GM23338 (cell line): ENCODE measurements around the gene PLEKHH3. TPM values are rescaled to one million over a fixed set of nuclear protein-coding genes. Genes with fewer than 3 reads are reported as not detected.

Experiments used
- ATAC-seq: fragments of 200-7000 bp; cut with Tn5 transposase; 3 replicates; pipeline ENCODE4 v1.9.1; 2020
- DNase-seq: peaks from one replicate; pipeline ENCODE4 v3.0.0-alpha.2; 2015; ENCODE audit warnings: low spot score
- H2AFZ ChIP-seq: fragments of 200-600 bp; sonication (generic); 2 replicates; pipeline ENCODE4 v1.8.0; 2016; ENCODE audit warnings: antibody characterized with exemption, mild to moderate bottlenecking, moderate library complexity
- H3F3A ChIP-seq: fragments of 200-600 bp; sonication (generic); replicated peaks from 2 replicates; pipeline ENCODE4 v1.8.0; 2017; ENCODE audit warnings: antibody characterized with exemption, mixed run types, low read depth
- H3K27ac ChIP-seq: fragments of 200-600 bp; sonication (generic); 2 replicates; pipeline ENCODE4 v1.6.1; 2016; ENCODE audit warnings: low read depth
- H3K27me3 ChIP-seq: fragments of 200-600 bp; sonication (generic); 2 replicates; pipeline ENCODE4 v1.8.0; 2016; ENCODE audit warnings: mild to moderate bottlenecking, mixed run types, moderate library complexity; ENCODE audit not compliant: insufficient read depth
- H3K36me3 ChIP-seq: fragments of 200-600 bp; sonication (generic); 2 replicates; pipeline ENCODE4 v1.8.0; 2016; ENCODE audit warnings: mild to moderate bottlenecking; ENCODE audit not compliant: insufficient read depth
- H3K4me1 ChIP-seq: fragments of 200-600 bp; sonication (generic); 2 replicates; pipeline ENCODE4 v1.8.0; 2016; ENCODE audit warnings: mild to moderate bottlenecking, moderate library complexity; ENCODE audit not compliant: insufficient read depth
- H3K4me2 ChIP-seq: fragments of 200-600 bp; sonication (generic); 2 replicates; pipeline ENCODE4 v1.7.1; 2017; ENCODE audit warnings: mixed run types
- H3K4me3 ChIP-seq: fragments of 200-600 bp; sonication (generic); 2 replicates; pipeline ENCODE4 v1.6.1; 2016; ENCODE audit warnings: mixed run types
- H3K79me2 ChIP-seq: fragments of 200-600 bp; sonication (generic); replicated peaks from 2 replicates; pipeline ENCODE4 v1.8.0; 2017; ENCODE audit warnings: mild to moderate bottlenecking; ENCODE audit not compliant: insufficient read depth
- H3K9me2 ChIP-seq: fragments of 200-600 bp; sonication (generic); 2 replicates; pipeline ENCODE4 v1.8.0; 2017; ENCODE audit not compliant: insufficient read depth
- H4K20me1 ChIP-seq: fragments of 200-600 bp; sonication (generic); replicated peaks from 2 replicates; pipeline ENCODE4 v1.8.0; 2017; ENCODE audit warnings: mild to moderate bottlenecking; ENCODE audit not compliant: insufficient read depth
- H3K27ac Mint-ChIP-seq: 2 replicates; pipeline ENCODE4 v1.8.0; 2020; ENCODE audit warnings: inconsistent platforms, mild to moderate bottlenecking, moderate library complexity, mixed read lengths
- H3K27me3 Mint-ChIP-seq: 3 replicates; pipeline ENCODE4 v1.8.0; 2022; ENCODE audit warnings: low read depth, mild to moderate bottlenecking, moderate library complexity, mixed read lengths, inconsistent platforms; ENCODE audit not compliant: insufficient read depth, poor library complexity
- H3K36me3 Mint-ChIP-seq: 3 replicates; pipeline ENCODE4 v1.8.0; 2021; ENCODE audit warnings: low read depth, mild to moderate bottlenecking, inconsistent platforms, moderate library complexity, mixed read lengths
- H3K4me1 Mint-ChIP-seq: 3 replicates; pipeline ENCODE4 v1.8.0; 2020; ENCODE audit warnings: mild to moderate bottlenecking, inconsistent platforms, mixed read lengths
- H3K4me3 Mint-ChIP-seq: 3 replicates; pipeline ENCODE4 v1.8.0; 2021; ENCODE audit warnings: moderate library complexity, mild to moderate bottlenecking, inconsistent platforms, mixed read lengths
- H3K9me3 Mint-ChIP-seq: 3 replicates; pipeline ENCODE4 v1.8.0; 2020; ENCODE audit warnings: moderate library complexity, mild to moderate bottlenecking, inconsistent platforms, mixed read lengths
- CREB1 ChIP-seq: fragments of 250-450 bp; sonication (Bioruptor Pico); IDR thresholded peaks from 2 replicates; pipeline ENCODE4 v1.5.0; 2020; ENCODE audit warnings: low read depth, mild to moderate bottlenecking, moderate library complexity
- EZH2 ChIP-seq: fragments of 200-600 bp; sonication (generic); IDR thresholded peaks from one replicate; pipeline ENCODE4 v1.8.0; 2017; ENCODE audit warnings: antibody characterized with exemption, mild to moderate bottlenecking, low read depth; ENCODE audit not compliant: unreplicated experiment
- EZH2phosphoT487 ChIP-seq: fragments of 200-600 bp; sonication (generic); IDR thresholded peaks from one replicate; pipeline ENCODE4 v1.8.1; 2018; ENCODE audit warnings: antibody characterized with exemption; ENCODE audit not compliant: unreplicated experiment
- JUNB ChIP-seq: IDR thresholded peaks from one replicate; pipeline ENCODE4 v1.6.1; 2016; ENCODE audit warnings: antibody characterized with exemption; ENCODE audit not compliant: unreplicated experiment
- NANOG ChIP-seq: IDR thresholded peaks from 2 replicates; pipeline ENCODE4 v1.6.1; 2016; ENCODE audit warnings: antibody characterized with exemption, borderline replicate concordance
- POLR2AphosphoS5 ChIP-seq: IDR thresholded peaks from 2 replicates; pipeline ENCODE4 v1.6.1; 2016; ENCODE audit warnings: antibody characterized with exemption, low read depth
- STAT1 ChIP-seq: IDR thresholded peaks from one replicate; pipeline ENCODE4 v1.6.1; 2016; ENCODE audit warnings: antibody characterized with exemption; ENCODE audit not compliant: unreplicated experiment
- ZNF114 ChIP-seq: fragments of 250-450 bp; sonication (Bioruptor Pico); IDR thresholded peaks from 2 replicates; pipeline ENCODE4 v1.5.0; 2020; ENCODE audit warnings: mild to moderate bottlenecking, moderate library complexity
- ZNF331 ChIP-seq: fragments of 250-450 bp; sonication (Bioruptor Pico); IDR thresholded peaks from 2 replicates; pipeline ENCODE4 v1.5.0; 2020; ENCODE audit warnings: low read depth, mild to moderate bottlenecking, moderate library complexity
- ZNF462 ChIP-seq: fragments of 250-450 bp; sonication (Bioruptor Pico); IDR thresholded peaks from 2 replicates; pipeline ENCODE4 v1.5.0; 2020; ENCODE audit warnings: mild to moderate bottlenecking, moderate library complexity
- polyA plus RNA-seq: library from polyadenylated mRNA; unstranded; fragments of >200 nt; fragmentation: Nextera tagmentation; extraction: Ambion mirVana; gene quantifications from 2 replicates; pipeline ENCODE4 v1.2.1, GENCODE V29; 2016
- total RNA-seq: library from RNA; depleted of rRNA; stranded (reverse); fragments of >200 nt; shearing (Covaris generic); gene quantifications from 2 replicates; pipeline ENCODE4 v1.2.3, GENCODE V29; 2014
- TF ChIP-seq, protein P1 (sequence below): IDR thresholded peaks from 2 replicates; pipeline ENCODE4 v1.6.1; 2016; ENCODE audit warnings: antibody characterized with exemption
- TF ChIP-seq, protein P2 (sequence below), 2 experiments: fragments of 200-600 bp in 1 of 2; sonication (generic) in 1 of 2; conservative IDR thresholded peaks; 2 replicates each; pipeline versions ENCODE4 v1.5.1 to v1.6.1; 2016 to 2017; ENCODE audit warnings: antibody characterized with exemption in 2 of 2, low read depth in 2 of 2, mild to moderate bottlenecking in 2 of 2, moderate library complexity in 1 of 2
- TF ChIP-seq, protein P3 (sequence below): IDR thresholded peaks from one replicate; pipeline ENCODE4 v1.6.1; 2018; ENCODE audit warnings: antibody characterized with exemption; ENCODE audit not compliant: unreplicated experiment

PLEKHH3 gene
- total and polyA plus RNA-seq, 2 experiments from 2014 or later, result 10.9 to 24.2 TPM

DNA sequence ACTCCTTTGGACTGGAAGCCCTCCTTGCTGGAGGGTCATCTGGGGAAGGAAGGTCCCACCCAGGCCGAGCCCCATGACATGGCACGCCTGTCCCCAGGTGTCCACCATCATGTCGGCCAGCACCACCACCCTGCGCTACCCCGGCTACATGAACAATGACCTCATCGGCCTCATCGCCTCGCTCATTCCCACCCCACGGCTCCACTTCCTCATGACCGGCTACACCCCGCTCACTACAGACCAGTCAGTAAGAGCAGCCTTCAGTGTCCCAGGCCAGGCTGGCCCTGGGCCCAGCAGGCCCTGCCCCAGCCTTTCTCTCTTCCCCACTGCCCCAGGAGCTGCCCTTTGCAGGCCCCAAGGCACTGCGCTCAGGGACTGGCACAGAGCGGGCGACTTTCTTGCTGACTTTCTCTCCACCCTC is 11.2 kb downstream of the PLEKHH3 start:
- Histone ChIP-seq H3K4me2 (no peak overlapping the region), H3K4me1 (peaks cover 4% of the 10 kb centered on the region), H3K4me3 (no peak overlapping the region), H4K20me1 (peaks cover 14% of the 10 kb centered on the region; the same call in 1 of the 2 replicates), H2AFZ (no peak overlapping the region), H3K36me3 (no peaks in the 10 kb centered on the region; the same call in 1 of the 2 replicates), H3K9me2 (no peaks in the 10 kb centered on the region), H3K27me3 (peaks cover 6% of the 10 kb centered on the region; the same call in 1 of the 2 replicates), H3F3A (peaks cover 14% of the 10 kb centered on the region; the same call in 1 of the 2 replicates), H3K27ac (no peak overlapping the region), H3K79me2 (no peaks in the 10 kb centered on the region)
- H3K27ac Mint-ChIP-seq, result no peak overlapping the region
- no peak for DNase-seq
- peaks cover 22% of the 10 kb centered on the region for H3K4me1 Mint-ChIP-seq
- H3K4me3 Mint-ChIP-seq, result no peak overlapping the region; the same call in 2 of the 3 replicates
- no peak for ATAC-seq
- H3K9me3 Mint-ChIP-seq, result no peaks in the 10 kb centered on the region
- H3K27me3 Mint-ChIP-seq, result peaks cover 26% of the 10 kb centered on the region
- TF ChIP-seq, protein P1, sequence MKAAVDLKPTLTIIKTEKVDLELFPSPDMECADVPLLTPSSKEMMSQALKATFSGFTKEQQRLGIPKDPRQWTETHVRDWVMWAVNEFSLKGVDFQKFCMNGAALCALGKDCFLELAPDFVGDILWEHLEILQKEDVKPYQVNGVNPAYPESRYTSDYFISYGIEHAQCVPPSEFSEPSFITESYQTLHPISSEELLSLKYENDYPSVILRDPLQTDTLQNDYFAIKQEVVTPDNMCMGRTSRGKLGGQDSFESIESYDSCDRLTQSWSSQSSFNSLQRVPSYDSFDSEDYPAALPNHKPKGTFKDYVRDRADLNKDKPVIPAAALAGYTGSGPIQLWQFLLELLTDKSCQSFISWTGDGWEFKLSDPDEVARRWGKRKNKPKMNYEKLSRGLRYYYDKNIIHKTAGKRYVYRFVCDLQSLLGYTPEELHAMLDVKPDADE, result no peak
- no peak for TF ChIP-seq CREB1
- no peak for TF ChIP-seq ZNF331
- no peak for TF ChIP-seq EZH2
- TF ChIP-seq, protein P2, sequence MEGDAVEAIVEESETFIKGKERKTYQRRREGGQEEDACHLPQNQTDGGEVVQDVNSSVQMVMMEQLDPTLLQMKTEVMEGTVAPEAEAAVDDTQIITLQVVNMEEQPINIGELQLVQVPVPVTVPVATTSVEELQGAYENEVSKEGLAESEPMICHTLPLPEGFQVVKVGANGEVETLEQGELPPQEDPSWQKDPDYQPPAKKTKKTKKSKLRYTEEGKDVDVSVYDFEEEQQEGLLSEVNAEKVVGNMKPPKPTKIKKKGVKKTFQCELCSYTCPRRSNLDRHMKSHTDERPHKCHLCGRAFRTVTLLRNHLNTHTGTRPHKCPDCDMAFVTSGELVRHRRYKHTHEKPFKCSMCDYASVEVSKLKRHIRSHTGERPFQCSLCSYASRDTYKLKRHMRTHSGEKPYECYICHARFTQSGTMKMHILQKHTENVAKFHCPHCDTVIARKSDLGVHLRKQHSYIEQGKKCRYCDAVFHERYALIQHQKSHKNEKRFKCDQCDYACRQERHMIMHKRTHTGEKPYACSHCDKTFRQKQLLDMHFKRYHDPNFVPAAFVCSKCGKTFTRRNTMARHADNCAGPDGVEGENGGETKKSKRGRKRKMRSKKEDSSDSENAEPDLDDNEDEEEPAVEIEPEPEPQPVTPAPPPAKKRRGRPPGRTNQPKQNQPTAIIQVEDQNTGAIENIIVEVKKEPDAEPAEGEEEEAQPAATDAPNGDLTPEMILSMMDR (conservative IDR thresholded peaks at IDR 0.05; ENCODE audit: low read depth in 2 of 2), result no peak
- TF ChIP-seq NANOG, result no peak
- no peak for TF ChIP-seq ZNF462 (CRISPR knock-in tag)
- no peak for TF ChIP-seq JUNB
- TF ChIP-seq EZH2phosphoT487, result no peak
- TF ChIP-seq ZNF114, result no peak
- TF ChIP-seq, protein P3, sequence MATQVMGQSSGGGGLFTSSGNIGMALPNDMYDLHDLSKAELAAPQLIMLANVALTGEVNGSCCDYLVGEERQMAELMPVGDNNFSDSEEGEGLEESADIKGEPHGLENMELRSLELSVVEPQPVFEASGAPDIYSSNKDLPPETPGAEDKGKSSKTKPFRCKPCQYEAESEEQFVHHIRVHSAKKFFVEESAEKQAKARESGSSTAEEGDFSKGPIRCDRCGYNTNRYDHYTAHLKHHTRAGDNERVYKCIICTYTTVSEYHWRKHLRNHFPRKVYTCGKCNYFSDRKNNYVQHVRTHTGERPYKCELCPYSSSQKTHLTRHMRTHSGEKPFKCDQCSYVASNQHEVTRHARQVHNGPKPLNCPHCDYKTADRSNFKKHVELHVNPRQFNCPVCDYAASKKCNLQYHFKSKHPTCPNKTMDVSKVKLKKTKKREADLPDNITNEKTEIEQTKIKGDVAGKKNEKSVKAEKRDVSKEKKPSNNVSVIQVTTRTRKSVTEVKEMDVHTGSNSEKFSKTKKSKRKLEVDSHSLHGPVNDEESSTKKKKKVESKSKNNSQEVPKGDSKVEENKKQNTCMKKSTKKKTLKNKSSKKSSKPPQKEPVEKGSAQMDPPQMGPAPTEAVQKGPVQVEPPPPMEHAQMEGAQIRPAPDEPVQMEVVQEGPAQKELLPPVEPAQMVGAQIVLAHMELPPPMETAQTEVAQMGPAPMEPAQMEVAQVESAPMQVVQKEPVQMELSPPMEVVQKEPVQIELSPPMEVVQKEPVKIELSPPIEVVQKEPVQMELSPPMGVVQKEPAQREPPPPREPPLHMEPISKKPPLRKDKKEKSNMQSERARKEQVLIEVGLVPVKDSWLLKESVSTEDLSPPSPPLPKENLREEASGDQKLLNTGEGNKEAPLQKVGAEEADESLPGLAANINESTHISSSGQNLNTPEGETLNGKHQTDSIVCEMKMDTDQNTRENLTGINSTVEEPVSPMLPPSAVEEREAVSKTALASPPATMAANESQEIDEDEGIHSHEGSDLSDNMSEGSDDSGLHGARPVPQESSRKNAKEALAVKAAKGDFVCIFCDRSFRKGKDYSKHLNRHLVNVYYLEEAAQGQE, result no peak
- TF ChIP-seq STAT1, result no peak
- no peak for TF ChIP-seq POLR2AphosphoS5
- peaks cover 49% of the 10 kb centered on the region for H3K36me3 Mint-ChIP-seq
